ENCODE data around the gene MTHFSD. TPM values are rescaled to one million over a fixed set of nuclear protein-coding genes. Genes with fewer than 3 reads are reported as not detected.
"Not testable (repeated sequence)": the region's sequence is repeated elsewhere in the genome, so short reads cannot be mapped to it uniquely, and the experiment has no call there.

MTHFSD gene
- total RNA-seq, 1 donor: 15.9 TPM

GRCh38 chr16:86590501-86591144 is 35.6 kb upstream of the MTHFSD start:
- H3K4me3 ChIP-seq (ENCODE audit: low read depth, low read length): no peak overlapping the region
- no peak for TF ChIP-seq CTCF (IDR thresholded peaks at IDR 0.05; ENCODE audit: insufficient read depth, low read length)
- DNase-seq (ENCODE audit: low read depth): peak; percentile 98

- not testable (repeated sequence) for H3K4me3 ChIP-seq (ENCODE audit: low read depth, low read length); DNase-seq (ENCODE audit: low read depth)
Observed at GRCh38 chr16:86587955-86588354, 32.9 kb upstream of the MTHFSD start.

- TF ChIP-seq CTCF (IDR thresholded peaks at IDR 0.05; ENCODE audit: insufficient read depth, low read length): no peak
- H3K4me3 ChIP-seq (ENCODE audit: low read depth, low read length): no peak overlapping the region
- DNase-seq (ENCODE audit: low read depth): no peak
Observed at GRCh38 chr16:86587487-86587886, 32.5 kb upstream of the MTHFSD start.

GRCh38 chr16:86585821-86586611 is 31.0 kb upstream of the MTHFSD start:
- peak; percentile 85 for DNase-seq (ENCODE audit: low read depth)
- no peak for TF ChIP-seq CTCF (IDR thresholded peaks at IDR 0.05; ENCODE audit: insufficient read depth, low read length)
- peak overlapping the region; percentile 16 for H3K4me3 ChIP-seq (ENCODE audit: low read depth, low read length)

- no peak overlapping the region for H3K4me3 ChIP-seq (ENCODE audit: low read depth, low read length)
- TF ChIP-seq CTCF (IDR thresholded peaks at IDR 0.05; ENCODE audit: insufficient read depth, low read length): no peak
- peak; percentile 54 for DNase-seq (ENCODE audit: low read depth)
Observed at GRCh38 chr16:86584726-86585721, 30.0 kb upstream of the MTHFSD start.

- no peak for TF ChIP-seq CTCF (IDR thresholded peaks at IDR 0.05; ENCODE audit: insufficient read depth, low read length)
- no peak for DNase-seq (ENCODE audit: low read depth)
Observed at GRCh38 chr16:86584071-86584685, 29.1 kb upstream of the MTHFSD start.

More at GRCh38 chr16:86584071-86584685, 29.1 kb upstream of the MTHFSD start:
- no peak overlapping the region for H3K4me3 ChIP-seq (ENCODE audit: low read depth, low read length)
